SU-DHL-6 (cell line): ENCODE measurements around the gene RPL10.

Experiments used
- H2AFZ ChIP-seq: fragments of 200-600 bp; sonication (generic); 2 replicates; pipeline ENCODE4 v1.6.1; 2014; ENCODE audit warnings: low read depth, mild to moderate bottlenecking, moderate library complexity, mixed read lengths, antibody characterized with exemption, low read length; ENCODE audit not compliant: severe bottlenecking
- H3F3A ChIP-seq: fragments of 200-600 bp; shearing (Covaris generic); 2 replicates; pipeline ENCODE4 v1.6.0; 2016; ENCODE audit warnings: antibody characterized with exemption, mild to moderate bottlenecking; ENCODE audit not compliant: insufficient read depth
- H3K27ac ChIP-seq: fragments of 200-600 bp; sonication (generic); 2 replicates; pipeline ENCODE4 v1.5.1; 2016; ENCODE audit warnings: low read depth, mild to moderate bottlenecking, low read length, moderate library complexity, mixed read lengths
- H3K27me3 ChIP-seq: fragments of 200-600 bp; sonication (generic), shearing (Covaris generic); 2 replicates; pipeline ENCODE4 v1.6.0; 2014; ENCODE audit warnings: mild to moderate bottlenecking, low read length
- H3K36me3 ChIP-seq: fragments of 200-600 bp; sonication (generic); 2 replicates; pipeline ENCODE4 v1.6.1; 2014; ENCODE audit warnings: mild to moderate bottlenecking, low read length, mixed read lengths
- H3K4me2 ChIP-seq: fragments of 300-600, 200-600 bp; shearing (Covaris generic), sonication (generic); 2 replicates; pipeline ENCODE4 v1.6.0; 2014; ENCODE audit warnings: low read length, low read depth, mild to moderate bottlenecking; ENCODE audit not compliant: poor library complexity, severe bottlenecking
- H3K4me3 ChIP-seq: fragments of 200-600 bp; sonication (generic); 2 replicates; pipeline ENCODE4 v1.5.1; 2014; ENCODE audit warnings: antibody characterized with exemption, low read length, mild to moderate bottlenecking, mixed read lengths; ENCODE audit not compliant: insufficient read depth, poor library complexity, severe bottlenecking
- H3K79me2 ChIP-seq: fragments of 200-600 bp; sonication (generic); 2 replicates; pipeline ENCODE4 v1.6.1; 2014; ENCODE audit warnings: mild to moderate bottlenecking, low read length, moderate library complexity; ENCODE audit not compliant: insufficient read depth
- H3K9ac ChIP-seq: fragments of 200-600 bp; sonication (generic); 2 replicates; pipeline ENCODE4 v1.7.0; 2014; ENCODE audit warnings: mild to moderate bottlenecking, low read length
- H3K9me2 ChIP-seq: fragments of 200-600 bp; sonication (generic); replicated peaks from 2 replicates; pipeline ENCODE4 v1.6.1; 2014; ENCODE audit warnings: low read length; ENCODE audit not compliant: insufficient read depth
- H3K9me3 ChIP-seq: fragments of 200-600 bp; sonication (generic); 2 replicates; pipeline ENCODE4 v1.6.1; 2014; ENCODE audit warnings: low read length, mixed read lengths; ENCODE audit not compliant: insufficient read depth
- H4K20me1 ChIP-seq: fragments of 200-600 bp; sonication (generic); 2 replicates; pipeline ENCODE4 v1.6.1; 2014; ENCODE audit warnings: low read depth, mild to moderate bottlenecking, antibody characterized with exemption, low read length, moderate library complexity, mixed read lengths
- EZH2phosphoT487 ChIP-seq: fragments of 200-600 bp; sonication (generic), shearing (Covaris generic); conservative IDR thresholded peaks from 2 replicates; pipeline ENCODE4 v1.6.1; 2018; ENCODE audit warnings: mild to moderate bottlenecking, antibody characterized with exemption, low read length, moderate library complexity, mixed read lengths
- TF ChIP-seq, protein P1 (sequence below): fragments of 200-600 bp; sonication (generic); IDR thresholded peaks from one replicate; pipeline ENCODE4 v1.5.1; 2017; ENCODE audit warnings: antibody characterized with exemption, mild to moderate bottlenecking, low read length, moderate library complexity; ENCODE audit not compliant: insufficient read depth, poor library complexity, severe bottlenecking

RPL10 gene

DNA sequence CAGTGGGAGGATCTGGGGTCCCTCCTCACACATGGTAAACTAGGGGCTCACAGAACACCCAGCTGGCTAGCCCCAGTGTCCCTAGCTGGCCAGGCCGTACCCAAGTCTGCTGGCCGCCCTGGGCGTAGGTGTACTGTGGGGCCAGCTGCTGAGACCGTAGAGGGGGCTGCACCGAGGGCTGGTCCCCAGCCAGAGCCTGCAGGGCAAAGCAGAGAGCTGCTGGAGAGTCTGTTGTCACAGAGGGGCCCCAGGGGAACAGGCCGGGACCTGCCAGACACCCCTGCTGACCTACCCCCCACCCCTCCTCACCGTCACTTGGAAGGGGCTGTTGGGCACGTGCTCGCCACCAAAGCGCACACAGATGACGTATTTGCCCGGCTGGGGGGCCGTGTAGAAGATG, 43.7 kb upstream of the RPL10 start:
- H4K20me1 ChIP-seq, result no peaks in the 10 kb centered on the region
- no peaks in the 10 kb centered on the region for H3K27me3 ChIP-seq
- H3K4me2 ChIP-seq, result no peak overlapping the region
- no peaks in the 10 kb centered on the region for H3K79me2 ChIP-seq
- H3K27ac ChIP-seq, result no peak overlapping the region
- no peaks in the 10 kb centered on the region for H3F3A ChIP-seq
- no peak overlapping the region for H3K4me3 ChIP-seq
- no peak overlapping the region for H3K9ac ChIP-seq
- no peaks in the 10 kb centered on the region for H3K36me3 ChIP-seq
- no peak for TF ChIP-seq EZH2phosphoT487
- TF ChIP-seq, protein P1, sequence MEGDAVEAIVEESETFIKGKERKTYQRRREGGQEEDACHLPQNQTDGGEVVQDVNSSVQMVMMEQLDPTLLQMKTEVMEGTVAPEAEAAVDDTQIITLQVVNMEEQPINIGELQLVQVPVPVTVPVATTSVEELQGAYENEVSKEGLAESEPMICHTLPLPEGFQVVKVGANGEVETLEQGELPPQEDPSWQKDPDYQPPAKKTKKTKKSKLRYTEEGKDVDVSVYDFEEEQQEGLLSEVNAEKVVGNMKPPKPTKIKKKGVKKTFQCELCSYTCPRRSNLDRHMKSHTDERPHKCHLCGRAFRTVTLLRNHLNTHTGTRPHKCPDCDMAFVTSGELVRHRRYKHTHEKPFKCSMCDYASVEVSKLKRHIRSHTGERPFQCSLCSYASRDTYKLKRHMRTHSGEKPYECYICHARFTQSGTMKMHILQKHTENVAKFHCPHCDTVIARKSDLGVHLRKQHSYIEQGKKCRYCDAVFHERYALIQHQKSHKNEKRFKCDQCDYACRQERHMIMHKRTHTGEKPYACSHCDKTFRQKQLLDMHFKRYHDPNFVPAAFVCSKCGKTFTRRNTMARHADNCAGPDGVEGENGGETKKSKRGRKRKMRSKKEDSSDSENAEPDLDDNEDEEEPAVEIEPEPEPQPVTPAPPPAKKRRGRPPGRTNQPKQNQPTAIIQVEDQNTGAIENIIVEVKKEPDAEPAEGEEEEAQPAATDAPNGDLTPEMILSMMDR, result no peak
- no peaks in the 10 kb centered on the region for H3K9me2 ChIP-seq
- H2AFZ ChIP-seq, result no peak overlapping the region
- no peaks in the 10 kb centered on the region for H3K9me3 ChIP-seq

GRCh38 chrX:154355094-154355775, 42.9 kb upstream of the RPL10 start:
- Histone ChIP-seq H3K4me3 (no peak overlapping the region), H3K36me3 (no peaks in the 10 kb centered on the region), H4K20me1 (no peaks in the 10 kb centered on the region), H2AFZ (no peak overlapping the region), H3K9ac (no peak overlapping the region), H3K4me2 (no peak overlapping the region), H3K27ac (no peak overlapping the region), H3K9me3 (no peaks in the 10 kb centered on the region), H3F3A (no peaks in the 10 kb centered on the region), H3K9me2 (no peaks in the 10 kb centered on the region), H3K27me3 (no peaks in the 10 kb centered on the region), H3K79me2 (no peaks in the 10 kb centered on the region)
- TF ChIP-seq EZH2phosphoT487, result no peak
- TF ChIP-seq, protein P1, result no peak

DNA sequence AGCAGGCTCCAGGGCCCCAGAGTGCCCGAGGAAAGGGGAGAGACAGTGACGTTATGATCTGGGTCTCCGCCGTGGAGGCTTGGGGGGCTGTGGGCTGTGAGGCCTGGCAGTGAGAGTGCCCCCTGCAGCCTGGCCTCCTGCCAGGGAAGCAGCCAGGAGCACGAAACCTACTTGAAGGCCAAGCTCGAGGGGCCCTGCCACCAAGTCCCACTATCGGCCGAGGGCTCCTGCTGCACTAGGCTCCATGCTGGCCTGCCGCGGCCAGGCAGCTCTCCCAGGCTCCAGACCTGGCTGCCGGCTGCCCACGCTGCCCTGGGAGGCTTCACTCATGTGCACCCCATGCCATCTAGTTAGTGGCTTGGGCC, 42.4 kb upstream of the RPL10 start:
- TF ChIP-seq EZH2phosphoT487, result no peak
- TF ChIP-seq, protein P1, result no peak
- Histone ChIP-seq H3K27me3 (no peaks in the 10 kb centered on the region), H3K9me2 (no peaks in the 10 kb centered on the region), H3K9ac (no peak overlapping the region), H3K36me3 (no peaks in the 10 kb centered on the region), H3K27ac (no peak overlapping the region), H2AFZ (no peak overlapping the region), H3K9me3 (no peaks in the 10 kb centered on the region), H4K20me1 (no peaks in the 10 kb centered on the region), H3K4me2 (no peak overlapping the region), H3K4me3 (no peak overlapping the region), H3K79me2 (no peaks in the 10 kb centered on the region), H3F3A (no peaks in the 10 kb centered on the region)
